DND-41 (cell line): ENCODE data around the gene TSHR.

Source experiments
- CTCF ChIP-seq: IDR thresholded peaks from 2 replicates; pipeline ENCODE4 v1.5.1; 2012; ENCODE audit warnings: borderline replicate concordance, low read length, moderate library complexity, mild to moderate bottlenecking; ENCODE audit not compliant: poor library complexity, severe bottlenecking; ENCODE audit errors: extremely low read depth
- EZH2 ChIP-seq: IDR thresholded peaks from 3 replicates; pipeline ENCODE4 v1.6.1; 2012; ENCODE audit warnings: borderline replicate concordance, low read depth, mild to moderate bottlenecking, moderate library complexity, low read length, inconsistent platforms; ENCODE audit not compliant: severe bottlenecking

- TF ChIP-seq CTCF (no peak), EZH2 (no peak)
These were observed 178.0 kb downstream of the TSHR start for GRCh38 chr14:81133400-81133799.
